Lower leg skin (tissue), 3 donors: ENCODE measurements around the gene APOBEC3B.
"Not testable (repeated sequence)": the region's sequence is repeated elsewhere in the genome, so short reads cannot be mapped to it uniquely, and the experiment has no call there.

ENCODE experiments used
- CTCF ChIP-seq, 3 donors: fragments of 450-650 bp; IDR thresholded peaks; one replicate each; pipeline ENCODE4 v1.5.1; 2016; ENCODE audit warnings: antibody characterized with exemption in 3 of 3, mild to moderate bottlenecking in 3 of 3, moderate library complexity in 2 of 3
- POLR2A ChIP-seq, 2 donors: fragments of 450-650 bp; IDR thresholded peaks; one replicate each; pipeline ENCODE4 v1.6.1; 2016 to 2017; ENCODE audit warnings: antibody characterized with exemption in 2 of 2, mild to moderate bottlenecking in 1 of 2, moderate library complexity in 1 of 2

DNA sequence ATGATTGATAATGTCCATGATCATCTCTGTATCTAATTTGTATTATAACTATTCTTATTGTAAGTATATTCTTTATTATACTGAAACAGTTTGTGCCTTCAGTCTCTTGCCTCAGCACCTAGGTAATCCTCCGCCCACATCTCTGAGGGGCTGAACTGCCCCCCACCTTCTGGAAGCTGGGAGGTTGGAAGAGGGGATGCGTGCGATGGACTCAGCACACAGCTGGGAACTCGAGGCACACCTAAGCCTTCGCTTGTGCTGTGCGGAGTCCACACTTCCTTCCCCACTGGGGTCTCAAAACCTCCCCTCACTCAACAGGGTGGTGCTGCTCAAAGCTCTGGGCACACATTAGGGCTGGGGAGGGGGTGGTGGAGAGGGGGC is 31.4 kb downstream of the APOBEC3B start:
- TF ChIP-seq CTCF, POLR2A (IDR thresholded peaks at IDR 0.05): not testable (repeated sequence)
